ENCODE measurements around the gene ESPN. TPM values are rescaled to one million over a fixed set of nuclear protein-coding genes. Genes with fewer than 3 reads are reported as not detected.

ESPN gene
- total RNA-seq, 4 donors from 2014 or later = 0.33 to 1.0 (median 1.0) TPM; not detected in 1

- 87% methylated on average over 12 of the region's 13 CpGs for whole genome bisulfite sequencing
- H3K9me3 ChIP-seq = no peaks in the 10 kb centered on the region
- H3K4me1 ChIP-seq = peaks cover 0 to 10% (median 5%) of the 10 kb centered on the region in 4 donors
- TF ChIP-seq POLR2AphosphoS5 (IDR thresholded peaks at IDR 0.05) (no peak), EP300 (IDR thresholded peaks at IDR 0.05) (no peak), POLR2A (IDR thresholded peaks at IDR 0.05; ENCODE audit: low read depth) (no peak)
- TF ChIP-seq, protein P1, sequence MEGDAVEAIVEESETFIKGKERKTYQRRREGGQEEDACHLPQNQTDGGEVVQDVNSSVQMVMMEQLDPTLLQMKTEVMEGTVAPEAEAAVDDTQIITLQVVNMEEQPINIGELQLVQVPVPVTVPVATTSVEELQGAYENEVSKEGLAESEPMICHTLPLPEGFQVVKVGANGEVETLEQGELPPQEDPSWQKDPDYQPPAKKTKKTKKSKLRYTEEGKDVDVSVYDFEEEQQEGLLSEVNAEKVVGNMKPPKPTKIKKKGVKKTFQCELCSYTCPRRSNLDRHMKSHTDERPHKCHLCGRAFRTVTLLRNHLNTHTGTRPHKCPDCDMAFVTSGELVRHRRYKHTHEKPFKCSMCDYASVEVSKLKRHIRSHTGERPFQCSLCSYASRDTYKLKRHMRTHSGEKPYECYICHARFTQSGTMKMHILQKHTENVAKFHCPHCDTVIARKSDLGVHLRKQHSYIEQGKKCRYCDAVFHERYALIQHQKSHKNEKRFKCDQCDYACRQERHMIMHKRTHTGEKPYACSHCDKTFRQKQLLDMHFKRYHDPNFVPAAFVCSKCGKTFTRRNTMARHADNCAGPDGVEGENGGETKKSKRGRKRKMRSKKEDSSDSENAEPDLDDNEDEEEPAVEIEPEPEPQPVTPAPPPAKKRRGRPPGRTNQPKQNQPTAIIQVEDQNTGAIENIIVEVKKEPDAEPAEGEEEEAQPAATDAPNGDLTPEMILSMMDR (IDR thresholded peaks at IDR 0.05) = no peak
- no peak overlapping the region for H3K27ac ChIP-seq (replicated peaks in 1 of 4)
- intact Hi-C loops (cut with DNase I) = no loop called here
- H3K4me3 ChIP-seq = no peak overlapping the region
- DNase-seq (ENCODE audit: extremely low spot score) = no peak
- peaks cover 11 to 81% (median 67%) of the 10 kb centered on the region in 4 donors for H3K36me3 ChIP-seq
- H3K27me3 ChIP-seq = peaks cover 0 to 41% (median 5%) of the 10 kb centered on the region in 4 donors
Observed at GRCh38 chr1:6468729-6469461, 44.3 kb downstream of the ESPN start.

GRCh38 chr1:6470132-6471085 lies 45.8 kb downstream of the ESPN start:
- Histone ChIP-seq H3K4me1 (peaks cover 0 to 11% (median 4%) of the 10 kb centered on the region in 4 donors), H3K36me3 (peaks cover 11 to 87% (median 77%) of the 10 kb centered on the region in 4 donors), H3K27me3 (peaks cover 0 to 26% (median 5%) of the 10 kb centered on the region in 4 donors), H3K4me3 (no peak overlapping the region), H3K9me3 (no peaks in the 10 kb centered on the region), H3K27ac (replicated peaks in 1 of 4) (no peak overlapping the region)
- intact Hi-C loops (cut with DNase I) = no loop called here
- 84% methylated on average over 48 of the region's 67 CpGs for WGBS
- no peak for DNase-seq (ENCODE audit: extremely low spot score)
- TF ChIP-seq, protein P1 (IDR thresholded peaks at IDR 0.05) = no peak
- no peak for TF ChIP-seq POLR2AphosphoS5 (IDR thresholded peaks at IDR 0.05)
- no peak for TF ChIP-seq EP300 (IDR thresholded peaks at IDR 0.05)
- no peak for TF ChIP-seq POLR2A (IDR thresholded peaks at IDR 0.05; ENCODE audit: low read depth)

GRCh38 chr1:6471086-6471969 lies 46.8 kb downstream of the ESPN start:
- H3K27me3 ChIP-seq = peaks cover 0 to 17% (median under 1%) of the 10 kb centered on the region in 4 donors
- no peak overlapping the region for H3K27ac ChIP-seq (replicated peaks in 1 of 4)
- DNase-seq (ENCODE audit: extremely low spot score) = no peak
- peaks cover 0 to 7% (median 3%) of the 10 kb centered on the region in 4 donors for H3K4me1 ChIP-seq
- intact Hi-C loops (cut with DNase I) = no loop called here
- H3K4me3 ChIP-seq = no peak overlapping the region
- TF ChIP-seq POLR2AphosphoS5 (IDR thresholded peaks at IDR 0.05) (no peak), EP300 (IDR thresholded peaks at IDR 0.05) (no peak), POLR2A (IDR thresholded peaks at IDR 0.05; ENCODE audit: low read depth) (no peak)
- TF ChIP-seq, protein P1 (IDR thresholded peaks at IDR 0.05) = no peak
- H3K36me3 ChIP-seq = peaks cover 11 to 89% (median 77%) of the 10 kb centered on the region in 4 donors
- H3K9me3 ChIP-seq = no peaks in the 10 kb centered on the region
- 90% methylated on average over 25 of the region's 67 CpGs for WGBS

- intact Hi-C loops (cut with DNase I) = no loop called here
- H3K4me1 ChIP-seq = peaks cover 0 to 7% (median 3%) of the 10 kb centered on the region in 4 donors
- no peak for DNase-seq (ENCODE audit: extremely low spot score)
- H3K27ac ChIP-seq (replicated peaks in 1 of 4) = no peak overlapping the region
- no peaks in the 10 kb centered on the region for H3K9me3 ChIP-seq
- WGBS = 91% methylated on average over 5 of the region's 7 CpGs
- no peak overlapping the region for H3K4me3 ChIP-seq
- TF ChIP-seq POLR2AphosphoS5 (IDR thresholded peaks at IDR 0.05) (no peak), EP300 (IDR thresholded peaks at IDR 0.05) (no peak)
- H3K27me3 ChIP-seq = peaks cover 0 to 11% (median 0%) of the 10 kb centered on the region in 4 donors
- H3K36me3 ChIP-seq = peaks cover 11 to 92% (median 77%) of the 10 kb centered on the region in 4 donors
Observed at GRCh38 chr1:6471970-6472368, 47.4 kb downstream of the ESPN start.
